NCI-H1436 (cell line): ENCODE measurements around the gene KNDC1.

Source experiments
- DNase-seq: peaks from one replicate; lab custom pipeline; 2025; lab: John Stamatoyannopoulos, UW

The KNDC1 gene

GRCh38 chr10:133191651-133192050, 31.6 kb downstream of the KNDC1 start:
- DNase-seq, result no peak

- DNase-seq, result no peak
Measured at GRCh38 chr10:133194151-133194550, 34.1 kb downstream of the KNDC1 start.

- no peak for DNase-seq
Measured at GRCh38 chr10:133195096-133195495, 35.1 kb downstream of the KNDC1 start.

- DNase-seq, result no peak
Measured at GRCh38 chr10:133195611-133196010, 35.6 kb downstream of the KNDC1 start.

GRCh38 chr10:133196221-133196915, 36.3 kb downstream of the KNDC1 start:
- DNase-seq, result no peak

- no peak for DNase-seq
Measured at GRCh38 chr10:133196936-133197758, 37.1 kb downstream of the KNDC1 start.

GRCh38 chr10:133197786-133198185, 37.8 kb downstream of the KNDC1 start:
- DNase-seq, result no peak

GRCh38 chr10:133198206-133198605, 38.2 kb downstream of the KNDC1 start:
- DNase-seq, result no peak

DNA sequence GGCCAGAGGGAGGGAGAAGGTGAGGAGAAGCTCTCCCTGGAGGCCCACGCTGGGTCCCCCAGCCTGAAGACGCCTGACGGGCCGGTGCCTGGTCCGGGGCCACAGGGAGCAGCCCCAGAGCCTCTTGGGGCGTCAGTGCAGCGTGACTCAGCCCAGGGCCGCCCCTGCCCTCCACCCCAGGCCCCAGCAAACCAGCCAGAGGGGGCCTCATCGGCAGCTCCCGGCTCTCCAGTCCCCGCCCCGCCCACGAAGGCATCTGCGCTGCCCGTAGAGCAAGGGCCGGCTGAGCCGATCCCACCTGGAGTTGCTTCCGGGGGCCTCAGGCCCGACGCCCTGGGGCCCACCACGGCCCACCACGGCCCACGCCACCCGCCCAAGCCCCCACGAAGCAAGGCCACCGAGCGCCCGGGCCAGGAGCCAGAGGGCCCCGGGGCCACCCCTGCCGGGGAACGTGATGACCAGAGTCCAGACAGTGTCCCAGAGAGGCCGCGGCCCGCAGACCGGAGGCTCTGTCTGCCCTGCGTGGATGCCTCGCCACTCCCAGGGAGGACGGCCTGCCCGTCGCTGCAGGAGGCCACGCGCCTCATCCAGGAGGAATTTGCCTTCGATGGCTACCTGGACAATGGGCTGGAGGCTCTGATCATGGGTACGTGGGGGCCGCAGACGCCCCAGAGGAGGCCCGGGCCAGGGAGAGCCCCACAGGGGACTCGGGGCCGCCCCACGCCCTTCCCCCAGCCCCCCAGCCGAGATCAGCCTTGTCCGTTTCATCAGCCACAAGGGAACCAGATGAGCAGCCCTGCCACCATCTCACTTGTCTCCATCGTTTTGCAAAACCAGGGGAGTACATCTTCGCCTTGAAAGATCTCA, 38.8 kb downstream of the KNDC1 start:
- no peak for DNase-seq

DNA sequence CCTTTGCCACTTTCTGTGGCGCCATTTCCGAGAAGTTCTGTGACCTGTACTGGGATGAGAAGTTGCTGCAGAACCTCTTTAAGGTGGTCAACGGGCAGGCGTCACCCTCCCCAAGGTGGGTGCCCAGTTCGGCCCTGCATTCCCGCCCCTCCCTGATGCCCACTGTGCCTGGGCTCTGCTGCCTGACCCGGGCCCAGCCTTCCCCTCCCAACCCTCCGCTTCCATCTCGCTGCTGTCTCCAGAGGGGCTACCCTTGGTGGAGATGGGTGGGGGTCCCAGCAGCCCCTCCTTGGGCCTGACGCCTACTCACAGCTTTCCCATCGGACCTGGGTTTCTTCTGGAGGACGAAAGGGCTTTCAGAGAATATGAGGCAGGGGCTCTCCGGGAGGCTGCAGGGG, 39.5 kb downstream of the KNDC1 start:
- DNase-seq, result no peak

DNA sequence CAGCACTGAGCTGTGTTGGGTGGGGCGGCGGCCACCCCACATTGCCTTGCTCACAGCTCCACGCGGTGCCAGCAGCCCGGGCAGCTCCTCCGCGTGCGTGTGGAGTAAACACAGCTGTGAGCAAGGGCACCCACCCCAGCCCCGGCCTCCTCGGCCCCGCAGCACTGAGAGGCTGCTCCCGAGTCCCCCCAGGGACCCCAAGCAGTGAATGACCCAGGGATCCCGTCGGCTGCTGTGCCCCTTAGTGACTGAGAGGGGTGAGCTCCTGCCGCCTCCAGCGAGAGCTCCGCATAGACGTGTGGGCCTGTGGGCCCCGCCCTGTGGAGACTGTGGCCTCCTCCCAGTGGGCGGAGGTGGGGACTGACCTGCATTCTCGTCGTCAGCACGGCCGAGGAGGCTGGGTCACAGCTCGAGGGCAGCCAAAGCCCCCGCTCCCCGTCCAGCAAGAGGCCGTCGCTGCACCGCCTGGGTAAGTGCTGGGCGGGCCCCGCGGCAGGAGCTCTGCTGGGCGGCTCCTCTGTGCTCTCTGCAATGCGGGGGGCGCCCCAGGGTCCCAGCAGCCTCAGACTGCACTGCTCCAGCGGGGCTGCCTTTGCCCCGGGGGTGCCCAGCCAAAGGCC, 40.1 kb downstream of the KNDC1 start:
- DNase-seq, result no peak

GRCh38 chr10:133200621-133201031, 40.6 kb downstream of the KNDC1 start:
- no peak for DNase-seq

GRCh38 chr10:133201151-133201947, 41.3 kb downstream of the KNDC1 start:
- DNase-seq, result no peak

DNA sequence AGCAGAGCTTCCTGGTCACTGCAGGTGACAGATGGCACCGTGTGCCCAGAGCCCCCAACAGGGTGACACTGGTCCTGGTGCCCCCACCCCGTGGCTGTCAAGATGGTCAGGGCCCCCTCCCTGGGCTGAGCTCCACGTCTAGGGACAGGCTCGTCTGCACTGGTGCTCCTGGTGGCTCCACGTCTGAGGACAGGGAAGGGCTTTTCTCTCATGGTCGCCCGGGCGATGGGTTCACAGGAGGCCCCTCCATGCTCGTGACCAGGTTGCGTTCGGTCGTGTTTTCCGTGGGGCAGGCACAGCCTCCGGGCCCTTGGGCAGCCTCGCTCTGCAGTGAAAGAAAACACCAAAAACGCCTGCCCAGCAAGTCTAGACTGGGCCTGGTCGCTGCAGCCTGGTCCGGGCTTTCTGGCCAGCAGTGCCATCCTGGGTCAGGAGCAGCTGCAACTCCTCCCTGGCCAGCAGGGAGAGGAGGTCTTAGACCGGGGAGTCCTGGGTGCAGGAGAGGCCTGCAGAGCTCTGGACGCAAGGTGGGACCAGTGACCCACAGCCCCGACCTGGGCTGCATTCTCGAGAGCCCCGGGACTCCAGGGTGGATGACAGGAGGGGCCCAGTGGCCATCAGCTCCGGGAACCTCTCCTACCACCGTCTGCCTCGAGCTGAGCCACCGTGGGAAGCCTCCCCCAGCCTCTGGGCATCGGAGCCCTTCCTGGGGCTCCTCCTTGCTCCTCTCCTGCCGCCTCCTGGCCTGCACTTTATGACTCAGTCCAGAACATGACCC, 42.1 kb downstream of the KNDC1 start:
- no peak for DNase-seq

- DNase-seq, result no peak
Measured at GRCh38 chr10:133202778-133203651, 43.0 kb downstream of the KNDC1 start.

DNA sequence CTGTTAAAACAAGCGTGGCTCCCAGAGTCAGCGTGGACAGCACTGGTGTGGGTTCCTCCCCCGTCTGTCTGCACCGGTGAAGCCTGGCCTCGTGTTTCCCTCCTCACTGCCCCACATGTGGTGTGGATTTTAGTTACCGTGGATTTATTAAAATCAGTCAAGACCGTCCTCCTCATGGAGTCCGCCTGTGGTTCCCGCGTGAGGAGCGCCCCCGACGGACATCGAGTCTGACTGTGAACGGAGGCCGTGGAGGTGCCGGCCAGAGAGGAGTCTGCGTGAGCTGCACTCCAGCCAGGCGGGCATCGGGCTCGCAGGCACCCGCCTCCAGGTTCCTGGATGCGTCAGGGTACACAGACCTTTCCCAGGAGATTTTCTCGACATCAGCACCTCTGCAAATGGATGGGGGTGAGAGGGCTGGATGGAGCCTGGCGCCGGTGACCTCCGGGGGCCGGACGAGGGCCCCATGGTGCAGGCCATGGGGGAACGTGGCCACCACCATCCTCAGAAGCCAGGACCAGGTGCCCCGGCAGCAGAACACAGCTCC, 43.7 kb downstream of the KNDC1 start:
- DNase-seq, result no peak

GRCh38 chr10:133204226-133205015, 44.4 kb downstream of the KNDC1 start:
- DNase-seq, result no peak

DNA sequence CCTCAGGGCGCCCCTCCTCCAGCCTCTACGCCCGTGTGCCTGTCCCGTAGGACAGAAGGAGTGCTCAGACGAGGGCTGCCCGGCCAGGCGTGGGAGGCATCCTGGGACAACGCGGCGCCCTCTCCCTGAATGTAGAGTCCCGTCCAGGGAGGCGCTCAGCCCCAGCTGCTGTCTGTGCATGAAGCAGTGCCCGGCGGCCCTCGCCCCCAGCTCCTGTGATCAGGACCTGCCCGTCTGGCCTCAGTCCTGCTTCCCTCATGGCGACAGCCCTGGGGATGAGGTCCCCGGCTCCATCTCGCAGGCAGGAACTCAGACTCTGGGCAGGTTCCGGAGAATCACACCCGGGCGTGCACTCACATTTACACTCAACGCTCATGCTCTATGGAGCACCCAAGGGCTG, 45.1 kb downstream of the KNDC1 start:
- no peak for DNase-seq
